GM21390 (cell line): ENCODE results near the gene HAUS8.
"Not testable (repeated sequence)": the region's sequence is repeated elsewhere in the genome, so short reads cannot be mapped to it uniquely, and the experiment has no call there.

ENCODE experiments used
- ATAC-seq: cut with Tn5 transposase; IDR thresholded peaks from one replicate; pipeline ENCODE4 v1.9.1; 2021; ENCODE audit not compliant: unreplicated experiment

The HAUS8 gene

GRCh38 chr19:17101686-17102628 is 26.7 kb upstream of the HAUS8 start:
- no peak for ATAC-seq

- no peak for ATAC-seq
Measured at GRCh38 chr19:17098326-17098725, 23.1 kb upstream of the HAUS8 start.

GRCh38 chr19:17097593-17098126 is 22.4 kb upstream of the HAUS8 start:
- no peak for ATAC-seq

DNA sequence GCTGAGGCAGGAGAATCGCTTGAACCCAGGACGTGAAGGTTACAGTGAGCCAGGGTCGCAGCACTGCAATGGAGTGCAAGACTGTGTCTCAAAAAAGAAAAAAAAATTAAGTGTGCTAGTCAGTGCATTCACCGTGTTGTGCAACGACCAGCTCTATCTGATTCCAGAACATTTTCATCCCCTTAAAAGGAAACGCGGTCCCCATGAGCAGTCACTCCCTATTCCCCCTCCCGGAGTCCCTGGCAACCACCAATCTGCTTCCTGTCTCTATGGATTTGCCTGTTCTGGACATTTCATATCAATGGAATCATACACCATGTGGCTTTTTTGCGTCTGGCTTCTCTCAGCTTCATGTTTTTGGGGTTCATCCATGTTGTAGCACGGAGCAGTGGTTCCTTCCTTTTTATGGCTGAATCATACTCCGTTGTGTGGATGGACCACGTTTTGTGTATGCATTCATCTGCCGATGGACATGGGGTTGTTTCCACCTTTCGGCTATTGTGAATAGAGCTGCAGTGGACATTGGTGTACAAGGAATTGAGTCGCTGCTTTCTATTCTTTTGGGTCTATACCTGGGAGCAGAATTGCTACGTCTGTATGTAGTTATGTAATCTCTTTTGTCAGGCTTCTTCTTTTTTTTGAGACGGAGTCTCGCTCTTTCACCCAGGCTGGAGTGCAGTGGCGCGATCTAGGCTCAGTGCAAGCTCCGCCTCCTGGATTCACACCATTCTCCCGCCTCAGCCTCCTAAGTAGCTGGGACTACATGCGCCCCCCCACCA is 20.1 kb upstream of the HAUS8 start:
- ATAC-seq, result no peak

GRCh38 chr19:17094694-17095093 is 19.4 kb upstream of the HAUS8 start:
- ATAC-seq, result not testable (repeated sequence)

DNA sequence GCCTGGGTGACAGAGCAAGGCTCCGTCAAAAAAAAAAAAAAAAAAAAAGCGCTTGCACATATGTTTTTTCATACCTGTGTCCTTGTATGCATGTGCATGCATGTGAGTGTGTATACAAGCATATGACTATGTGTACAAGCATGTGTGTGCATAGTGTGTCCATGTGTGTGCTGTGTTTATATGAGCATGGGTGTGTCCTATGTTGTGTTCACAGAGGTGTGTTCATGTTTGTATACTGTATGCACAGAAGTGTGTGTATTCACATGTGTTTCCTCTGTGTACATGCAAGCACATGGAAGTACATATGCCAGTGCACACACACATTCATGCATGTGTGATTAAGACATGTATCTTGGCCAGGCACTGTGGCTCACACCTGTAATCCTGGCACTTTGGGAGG is 17.4 kb upstream of the HAUS8 start:
- ATAC-seq, result no peak

DNA sequence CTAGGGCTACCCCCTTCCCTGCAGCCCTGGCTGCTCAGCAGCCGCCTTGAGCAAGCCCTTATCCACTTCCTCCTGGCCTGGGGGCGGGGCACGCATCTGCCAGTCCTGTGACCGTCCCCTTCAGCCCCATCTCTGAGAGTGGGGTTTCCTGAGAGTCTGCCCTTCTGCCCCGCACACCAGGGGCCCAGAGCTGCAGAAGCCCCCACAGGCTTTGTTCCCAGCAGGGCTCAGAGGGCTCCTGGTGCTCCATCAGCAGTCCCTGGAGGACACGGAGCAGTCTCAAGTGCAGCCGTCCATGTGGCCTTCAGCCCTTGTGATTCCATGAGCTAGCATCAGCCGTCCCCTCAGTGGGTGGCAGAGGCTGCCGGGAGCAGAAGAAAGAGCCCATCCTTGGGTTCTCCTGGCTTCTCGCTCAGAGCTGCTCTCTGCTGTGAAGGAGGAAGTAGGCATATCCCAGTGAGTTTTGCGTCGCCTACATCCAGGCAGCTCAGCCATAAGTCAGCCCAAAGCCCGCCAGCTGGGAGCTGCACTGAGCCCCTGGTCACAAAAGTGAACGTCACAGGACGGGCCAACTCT is 16.6 kb upstream of the HAUS8 start:
- no peak for ATAC-seq

- ATAC-seq, result no peak
Measured at GRCh38 chr19:17090583-17090982, 15.3 kb upstream of the HAUS8 start.

- ATAC-seq, result no peak
Measured at GRCh38 chr19:17088552-17088951, 13.3 kb upstream of the HAUS8 start.

GRCh38 chr19:17086834-17087233 is 11.6 kb upstream of the HAUS8 start:
- no peak for ATAC-seq

GRCh38 chr19:17086120-17086519 is 10.9 kb upstream of the HAUS8 start:
- no peak for ATAC-seq

- no peak for ATAC-seq
Measured at GRCh38 chr19:17081672-17082630, 6.7 kb upstream of the HAUS8 start.

GRCh38 chr19:17080440-17080801 is 5.2 kb upstream of the HAUS8 start:
- no peak for ATAC-seq

DNA sequence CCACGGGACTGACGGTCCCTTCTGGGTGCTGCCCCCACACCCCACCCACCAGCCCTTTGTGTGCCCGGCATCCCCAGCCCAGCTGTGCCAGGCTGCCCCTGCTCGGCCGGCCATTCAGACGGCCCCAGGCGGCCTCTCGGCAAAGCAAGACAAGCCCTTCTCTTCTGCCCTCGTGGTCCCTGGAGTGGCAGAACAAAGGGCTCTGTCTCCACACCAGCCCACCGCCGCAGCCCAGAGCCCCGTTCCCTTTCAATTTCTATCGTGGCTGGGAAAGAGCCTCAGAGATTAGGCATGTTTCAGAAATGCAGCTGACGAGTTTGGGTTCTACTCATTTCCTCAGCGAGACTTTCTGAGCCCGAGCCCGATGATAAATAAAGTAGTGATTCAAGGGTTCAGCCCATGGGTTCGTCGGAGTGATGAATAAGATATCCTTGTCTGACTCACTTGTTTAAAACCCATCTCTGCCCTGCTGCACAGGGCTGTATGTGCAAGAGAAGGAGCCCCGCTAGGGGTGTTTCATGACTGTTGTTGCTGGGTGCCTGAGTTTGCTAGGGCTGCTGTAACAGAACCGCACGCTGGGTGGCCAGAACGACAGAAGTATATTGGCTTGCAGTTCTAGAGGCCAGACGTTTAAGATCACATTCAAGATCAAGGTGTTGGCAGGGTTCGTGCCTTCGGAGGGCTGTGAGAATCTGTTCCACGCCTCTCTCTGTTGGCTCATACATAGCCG is 4.6 kb upstream of the HAUS8 start:
- ATAC-seq, result peak; percentile 36

GRCh38 chr19:17078920-17079709 is 3.9 kb upstream of the HAUS8 start:
- ATAC-seq, result no peak

- ATAC-seq, result no peak
Measured at GRCh38 chr19:17078036-17078919, 3.0 kb upstream of the HAUS8 start.

DNA sequence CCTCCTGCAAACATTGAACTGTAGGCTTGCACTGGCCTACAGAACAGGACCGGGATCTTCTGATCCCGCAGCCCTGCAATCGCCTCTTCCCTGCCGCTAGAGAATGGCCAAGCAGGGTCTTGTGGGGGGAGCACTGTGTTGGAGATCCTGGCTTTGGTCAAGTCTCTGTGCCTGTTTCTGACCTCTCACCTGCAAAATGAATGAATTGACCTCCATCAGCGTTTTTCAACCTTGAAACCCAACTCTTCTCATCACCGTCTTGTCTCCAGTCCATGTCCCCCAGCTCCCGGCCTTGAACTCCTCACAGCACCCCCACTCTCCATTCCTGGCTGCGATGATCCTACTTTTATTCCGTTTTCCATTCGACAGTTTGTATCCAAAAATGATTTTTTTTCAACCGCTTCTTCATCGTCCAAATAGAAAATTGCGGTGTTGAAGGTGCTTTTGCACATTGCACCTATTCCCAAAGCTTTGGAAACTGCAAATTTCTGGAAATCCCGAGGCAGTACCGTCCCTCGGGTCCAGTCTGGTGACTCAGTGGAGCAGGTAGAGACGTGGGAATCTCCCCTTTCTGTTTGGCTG is 2.3 kb upstream of the HAUS8 start:
- no peak for ATAC-seq
